HG03135 (cell line): ENCODE measurements around the gene DDIT4L.
A peak's percentile ranks its signal among the peaks of the same experiment; 100 is the strongest.
"Not testable (repeated sequence)": the region's sequence is repeated elsewhere in the genome, so short reads cannot be mapped to it uniquely, and the experiment has no call there.

ENCODE experiments used
- ATAC-seq: cut with Tn5 transposase; IDR thresholded peaks from one replicate; pipeline ENCODE4 v1.9.1; 2021; ENCODE audit warnings: mild to moderate bottlenecking, moderate library complexity; ENCODE audit not compliant: unreplicated experiment

The DDIT4L gene

GRCh38 chr4:100189820-100190642 lies at the start of gene DDIT4L:
Gene DDIT4L, minus strand, starts transcription at chr4:100190468. Its CDS starts 485 bp downstream, at chr4:100189983.
- ATAC-seq = no peak

- ATAC-seq = no peak
These were observed 49.7 kb upstream of the DDIT4L start for GRCh38 chr4:100240008-100240407.

GRCh38 chr4:100224721-100225120 lies 34.5 kb upstream of the DDIT4L start:
- no peak for ATAC-seq

- ATAC-seq = no peak
These were observed 33.9 kb upstream of the DDIT4L start for GRCh38 chr4:100224160-100224559.

GRCh38 chr4:100208964-100209363 lies 18.7 kb upstream of the DDIT4L start:
- peak; percentile 91 for ATAC-seq

GRCh38 chr4:100208459-100208858 lies 18.2 kb upstream of the DDIT4L start:
- ATAC-seq = no peak

- no peak for ATAC-seq
These were observed 16.6 kb upstream of the DDIT4L start for GRCh38 chr4:100206850-100207249.

GRCh38 chr4:100198061-100198460 lies 7.8 kb upstream of the DDIT4L start:
- no peak for ATAC-seq

GRCh38 chr4:100196388-100197071 lies 6.3 kb upstream of the DDIT4L start:
- not testable (repeated sequence) for ATAC-seq

GRCh38 chr4:100190643-100191600 lies 654 bp upstream of the DDIT4L start:
- ATAC-seq = no peak

- ATAC-seq = no peak
These were observed 1.4 kb downstream of the DDIT4L start for GRCh38 chr4:100188829-100189228.

GRCh38 chr4:100187781-100188180 lies 2.5 kb downstream of the DDIT4L start:
- ATAC-seq = no peak

GRCh38 chr4:100184787-100185186 lies 5.5 kb downstream of the DDIT4L start:
- ATAC-seq = no peak

- ATAC-seq = no peak
These were observed 12.4 kb downstream of the DDIT4L start for GRCh38 chr4:100177855-100178254.

- no peak for ATAC-seq
These were observed 13.1 kb downstream of the DDIT4L start for GRCh38 chr4:100177126-100177525.

GRCh38 chr4:100175858-100176257 lies 14.4 kb downstream of the DDIT4L start:
- ATAC-seq = no peak

- no peak for ATAC-seq
These were observed 15.3 kb downstream of the DDIT4L start for GRCh38 chr4:100174985-100175383.

GRCh38 chr4:100170986-100171385 lies 19.3 kb downstream of the DDIT4L start:
- ATAC-seq = no peak

- ATAC-seq = no peak
These were observed 20.5 kb downstream of the DDIT4L start for GRCh38 chr4:100169491-100170485.

- ATAC-seq = no peak
These were observed 21.7 kb downstream of the DDIT4L start for GRCh38 chr4:100168521-100168920.
